K562 (cell line): Measurements from ENCODE around the gene FAAP100. TPM values are rescaled to one million over a fixed set of nuclear protein-coding genes. Genes with fewer than 3 reads are reported as not detected.

ENCODE experiments used
- ARNT ChIP-seq, 2 experiments: fragments of 450-650 bp; IDR thresholded peaks; 2 replicates each; pipeline ENCODE4 v1.6.1; 2016; ENCODE audit warnings: mild to moderate bottlenecking in 1 of 2
- CCNT2 ChIP-seq: IDR thresholded peaks from 2 replicates; pipeline ENCODE4 v1.6.1; 2011; ENCODE audit warnings: borderline replicate concordance, low read depth, mild to moderate bottlenecking, moderate library complexity, mixed read lengths, low read length; ENCODE audit not compliant: insufficient read length; ENCODE audit errors: extremely low read depth
- CHD1 ChIP-seq: fragments of 200-600 bp; sonication (generic); IDR thresholded peaks from one replicate; pipeline ENCODE4 v1.6.1; 2012; ENCODE audit warnings: mild to moderate bottlenecking, moderate library complexity, low read length, inconsistent platforms
- CREM ChIP-seq: IDR thresholded peaks from 2 replicates; pipeline ENCODE4 v1.6.1; 2014; ENCODE audit warnings: antibody characterized with exemption, low read depth
- DNMT1 ChIP-seq: fragments of 450-650 bp; IDR thresholded peaks from 2 replicates; pipeline ENCODE4 v1.6.1; 2016; ENCODE audit warnings: antibody characterized with exemption, mild to moderate bottlenecking
- GTF3C2 ChIP-seq: IDR thresholded peaks from 3 replicates; pipeline ENCODE4 v1.6.1; 2011; ENCODE audit warnings: borderline replicate concordance, mild to moderate bottlenecking, moderate library complexity; ENCODE audit not compliant: insufficient read length; ENCODE audit errors: extremely low read depth
- HSF4 ChIP-seq: fragments of 250-450 bp; sonication (Bioruptor Pico); IDR thresholded peaks from 2 replicates; pipeline ENCODE4 v2.1.2; 2022; ENCODE audit warnings: mild to moderate bottlenecking, moderate library complexity, borderline replicate concordance
- KLF16 ChIP-seq: IDR thresholded peaks from 2 replicates; pipeline ENCODE4 v1.6.1; 2016; ENCODE audit warnings: antibody characterized with exemption
- MCM7 ChIP-seq, 2 experiments: fragments of 450-650 bp; IDR thresholded peaks; 2 replicates each; pipeline ENCODE4 v1.6.1; 2016 to 2018
- MTA3 ChIP-seq: fragments of 450-650 bp; formaldehyde crosslinking; IDR thresholded peaks from 2 replicates; pipeline ENCODE4 v1.6.1; 2017; ENCODE audit warnings: mild to moderate bottlenecking, borderline replicate concordance
- PTRF ChIP-seq: fragments of 450-650 bp; IDR thresholded peaks from 2 replicates; pipeline ENCODE4 v1.6.1; 2016; ENCODE audit warnings: mild to moderate bottlenecking, missing genetic modification characterization, missing compliant biosample characterization
- PURB ChIP-seq: sonication (generic); formaldehyde crosslinking; IDR thresholded peaks from 2 replicates; pipeline ENCODE4 v1.9.0; 2021; ENCODE audit warnings: low read depth, mild to moderate bottlenecking, missing genetic modification reagents
- RHOXF2B ChIP-seq: fragments of 250-450 bp; sonication (Bioruptor Pico); conservative IDR thresholded peaks from 2 replicates; pipeline ENCODE4 v1.5.1; 2021
- ZNF408 ChIP-seq: fragments of 250-450 bp; sonication (Bioruptor Pico); IDR thresholded peaks from 2 replicates; pipeline ENCODE4 v1.4.0; 2020; ENCODE audit warnings: low read depth, mild to moderate bottlenecking, moderate library complexity
- ZNF41 ChIP-seq: fragments of 250-450 bp; sonication (Bioruptor Pico); conservative IDR thresholded peaks from 2 replicates; pipeline ENCODE4 v1.4.0; 2020; ENCODE audit warnings: mild to moderate bottlenecking
- ZNF639 ChIP-seq, 2 experiments: fragments of 200-800 bp in 1 of 2; sonication (Bioruptor generic) in 1 of 2; sonication (generic) in 1 of 2; formaldehyde crosslinking in 1 of 2; IDR thresholded peaks in 1 of 2; conservative IDR thresholded peaks in 1 of 2; 2 replicates each; pipeline versions ENCODE4 v1.5.0 to v1.6.1; 2016 to 2020; ENCODE audit warnings: missing compliant biosample characterization in 1 of 2, missing genetic modification characterization in 1 of 2, missing genetic modification reagents in 1 of 2
- ZNF76 ChIP-seq: fragments of 250-450 bp; sonication (Bioruptor Pico); IDR thresholded peaks from 2 replicates; pipeline ENCODE4 v1.4.0; 2020; ENCODE audit warnings: mild to moderate bottlenecking, moderate library complexity, borderline replicate concordance
- polyA plus RNA-seq, 8 experiments: library from polyadenylated mRNA; depleted of rRNA in 4 of 8; stranded (reverse) in 5 of 8; unstranded in 3 of 8; fragments of >200 nt; fragmentation: Nextera tagmentation in 2 of 8; fragmentation: Illumina TruSeq in 1 of 8; extraction: Ambion mirVana in 2 of 8; extraction: Trizol in 1 of 8; gene quantifications; 2 replicates each; pipeline versions ENCODE4 v1.2.1 to v1.2.3, GENCODE V29; 2011 to 2014; ENCODE audit warnings: inconsistent platforms in 1 of 8, missing spikeins in 1 of 8
- total RNA-seq, 7 experiments: library from RNA; depleted of rRNA in 6 of 7; stranded (reverse); fragments of >200 nt in 6 of 7; fragmentation: Illumina TruSeq in 2 of 7; extraction: Trizol in 2 of 7; gene quantifications; 2 replicates each; pipeline versions ENCODE4 v1.2.1 to v1.2.3, GENCODE V29; 2011 to 2021; ENCODE audit warnings: low replicate concordance in 1 of 7
- TF ChIP-seq, protein P1 (sequence below): IDR thresholded peaks from 2 replicates; pipeline ENCODE4 v1.6.1; 2011; ENCODE audit not compliant: insufficient read length; ENCODE audit errors: extremely low read depth
- TF ChIP-seq, protein P2 (sequence below): fragments of 150-350 bp; IDR thresholded peaks from 2 replicates; pipeline ENCODE4 v1.6.1; 2014; ENCODE audit warnings: low read depth, mild to moderate bottlenecking, low read length, borderline replicate concordance

FAAP100 gene
- total and polyA plus RNA-seq, 9 of the 15 experiments (the other 6 are each of a cell fraction or from before 2014, with no cell fraction given): 0.31 to 51.2 (median 12.6) TPM

DNA sequence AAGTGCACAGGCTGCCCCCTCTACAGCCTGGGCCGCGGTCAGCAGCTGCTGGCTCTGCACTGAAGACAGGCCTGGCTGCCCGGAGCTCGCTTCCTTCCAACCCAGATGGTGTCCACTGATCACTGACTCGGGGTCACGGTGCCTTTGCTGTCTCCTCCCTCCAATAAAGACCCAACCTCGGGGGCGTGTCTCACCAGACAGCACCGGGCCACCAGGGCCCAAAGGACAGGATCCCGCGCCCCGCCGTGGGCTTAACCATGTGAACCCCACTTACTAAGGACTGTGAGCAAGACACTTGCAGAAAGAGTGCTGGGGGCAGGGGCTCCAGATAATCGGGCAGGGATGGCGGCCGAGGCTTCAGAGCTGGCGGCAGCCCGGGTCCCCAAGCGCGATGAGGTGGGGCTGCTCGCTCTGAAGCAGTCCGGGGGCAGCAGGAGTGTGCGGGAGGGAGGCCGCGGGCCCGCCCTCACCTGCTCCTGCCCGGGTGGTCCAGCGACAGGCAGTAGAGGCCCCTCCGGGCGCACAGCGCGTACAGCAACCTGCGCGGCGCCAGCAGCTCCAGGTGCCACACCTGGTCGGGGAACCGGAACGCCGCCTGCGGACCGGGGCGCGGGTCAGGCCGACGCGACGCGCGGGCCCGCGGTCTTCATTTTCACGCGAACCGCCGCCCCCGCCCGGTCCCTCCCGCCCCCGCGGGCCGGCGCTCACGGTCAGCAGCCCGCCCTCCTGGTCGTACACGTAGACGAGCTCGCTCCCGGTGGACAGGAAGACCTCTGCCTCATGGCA is 502 bp downstream of the FAAP100 start (continued):
- no peak for TF ChIP-seq GTF3C2
- TF ChIP-seq ZNF639 (CRISPR knock-in tag; conservative IDR thresholded peaks at IDR 0.05 in 1 of 2, IDR thresholded peaks at IDR 0.05 in 1 of 2): peak in 1 of 2 experiments; percentile 78; a peak in 2 of 4 replicates
- no peak for TF ChIP-seq CCNT2
- no peak for TF ChIP-seq KLF16
- TF ChIP-seq PURB (CRISPR knock-in tag): no peak
- TF ChIP-seq DNMT1: no peak
- 0 out of 2 replicates have a peak, but pooled peaks have one; percentile 3 for TF ChIP-seq CREM
- no peak for TF ChIP-seq PTRF (tag)
- no peak for TF ChIP-seq MCM7 (IDR thresholded peaks at IDR 0.05)
- TF ChIP-seq, protein P1, sequence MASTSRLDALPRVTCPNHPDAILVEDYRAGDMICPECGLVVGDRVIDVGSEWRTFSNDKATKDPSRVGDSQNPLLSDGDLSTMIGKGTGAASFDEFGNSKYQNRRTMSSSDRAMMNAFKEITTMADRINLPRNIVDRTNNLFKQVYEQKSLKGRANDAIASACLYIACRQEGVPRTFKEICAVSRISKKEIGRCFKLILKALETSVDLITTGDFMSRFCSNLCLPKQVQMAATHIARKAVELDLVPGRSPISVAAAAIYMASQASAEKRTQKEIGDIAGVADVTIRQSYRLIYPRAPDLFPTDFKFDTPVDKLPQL: no peak
- TF ChIP-seq CHD1: no peak
- no peak for TF ChIP-seq ZNF76 (CRISPR knock-in tag)
- TF ChIP-seq ZNF41 (CRISPR knock-in tag): no peak
- no peak for TF ChIP-seq HSF4 (CRISPR knock-in tag)
- TF ChIP-seq ARNT (IDR thresholded peaks at IDR 0.05): no peak
- no peak for TF ChIP-seq RHOXF2B (CRISPR knock-in tag)
- TF ChIP-seq, protein P2, sequence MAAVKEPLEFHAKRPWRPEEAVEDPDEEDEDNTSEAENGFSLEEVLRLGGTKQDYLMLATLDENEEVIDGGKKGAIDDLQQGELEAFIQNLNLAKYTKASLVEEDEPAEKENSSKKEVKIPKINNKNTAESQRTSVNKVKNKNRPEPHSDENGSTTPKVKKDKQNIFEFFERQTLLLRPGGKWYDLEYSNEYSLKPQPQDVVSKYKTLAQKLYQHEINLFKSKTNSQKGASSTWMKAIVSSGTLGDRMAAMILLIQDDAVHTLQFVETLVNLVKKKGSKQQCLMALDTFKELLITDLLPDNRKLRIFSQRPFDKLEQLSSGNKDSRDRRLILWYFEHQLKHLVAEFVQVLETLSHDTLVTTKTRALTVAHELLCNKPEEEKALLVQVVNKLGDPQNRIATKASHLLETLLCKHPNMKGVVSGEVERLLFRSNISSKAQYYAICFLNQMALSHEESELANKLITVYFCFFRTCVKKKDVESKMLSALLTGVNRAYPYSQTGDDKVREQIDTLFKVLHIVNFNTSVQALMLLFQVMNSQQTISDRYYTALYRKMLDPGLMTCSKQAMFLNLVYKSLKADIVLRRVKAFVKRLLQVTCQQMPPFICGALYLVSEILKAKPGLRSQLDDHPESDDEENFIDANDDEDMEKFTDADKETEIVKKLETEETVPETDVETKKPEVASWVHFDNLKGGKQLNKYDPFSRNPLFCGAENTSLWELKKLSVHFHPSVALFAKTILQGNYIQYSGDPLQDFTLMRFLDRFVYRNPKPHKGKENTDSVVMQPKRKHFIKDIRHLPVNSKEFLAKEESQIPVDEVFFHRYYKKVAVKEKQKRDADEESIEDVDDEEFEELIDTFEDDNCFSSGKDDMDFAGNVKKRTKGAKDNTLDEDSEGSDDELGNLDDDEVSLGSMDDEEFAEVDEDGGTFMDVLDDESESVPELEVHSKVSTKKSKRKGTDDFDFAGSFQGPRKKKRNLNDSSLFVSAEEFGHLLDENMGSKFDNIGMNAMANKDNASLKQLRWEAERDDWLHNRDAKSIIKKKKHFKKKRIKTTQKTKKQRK: no peak
- TF ChIP-seq MTA3: no peak
- TF ChIP-seq ZNF408 (CRISPR knock-in tag): no peak
